ENCODE measurements around the gene LAMC3.

The LAMC3 gene

GRCh38 chr9:130987054-130987453, 21.9 kb upstream of the LAMC3 start:
- no peak for ATAC-seq
- TF ChIP-seq ISL1 (CRISPR knock-in tag; IDR thresholded peaks at IDR 0.05) (no peak), CSDC2 (CRISPR knock-in tag; IDR thresholded peaks at IDR 0.05) (no peak), ZNF8 (CRISPR knock-in tag; IDR thresholded peaks at IDR 0.05) (no peak), TCF4 (CRISPR knock-in tag; IDR thresholded peaks at IDR 0.05; ENCODE audit: borderline replicate concordance) (no peak), GLIS3 (CRISPR knock-in tag; IDR thresholded peaks at IDR 0.05) (no peak), ZNF70 (CRISPR knock-in tag; IDR thresholded peaks at IDR 0.05) (no peak), POU6F1 (CRISPR knock-in tag; IDR thresholded peaks at IDR 0.05; ENCODE audit: borderline replicate concordance, low read depth) (no peak), BACH2 (CRISPR knock-in tag; IDR thresholded peaks at IDR 0.05; ENCODE audit: borderline replicate concordance) (no peak)

- no peak for ATAC-seq
- no peak for TF ChIP-seq TCF4 (CRISPR knock-in tag; IDR thresholded peaks at IDR 0.05; ENCODE audit: borderline replicate concordance)
- no peak for TF ChIP-seq ZFP30 (CRISPR knock-in tag; IDR thresholded peaks at IDR 0.05)
- TF ChIP-seq OSR1 (CRISPR knock-in tag; IDR thresholded peaks at IDR 0.05): no peak
- no peak for TF ChIP-seq ZNF8 (CRISPR knock-in tag; IDR thresholded peaks at IDR 0.05)
- no peak for TF ChIP-seq TSHZ2 (CRISPR knock-in tag; IDR thresholded peaks at IDR 0.05)
- TF ChIP-seq ARNTL (CRISPR knock-in tag; IDR thresholded peaks at IDR 0.05; ENCODE audit: borderline replicate concordance, low read depth): no peak
- TF ChIP-seq SNAI2 (CRISPR knock-in tag; IDR thresholded peaks at IDR 0.05): no peak
- no peak for TF ChIP-seq ZC3H10 (CRISPR knock-in tag; IDR thresholded peaks at IDR 0.05)
- no peak for TF ChIP-seq TOX (CRISPR knock-in tag; IDR thresholded peaks at IDR 0.05; ENCODE audit: borderline replicate concordance)
- no peak for TF ChIP-seq ISL1 (CRISPR knock-in tag; IDR thresholded peaks at IDR 0.05)
- TF ChIP-seq ZNF565 (CRISPR knock-in tag; conservative IDR thresholded peaks at IDR 0.05; ENCODE audit: low read depth): no peak
- no peak for TF ChIP-seq PATZ1 (CRISPR knock-in tag; IDR thresholded peaks at IDR 0.05; ENCODE audit: borderline replicate concordance)
- no peak for TF ChIP-seq BACH2 (CRISPR knock-in tag; IDR thresholded peaks at IDR 0.05; ENCODE audit: borderline replicate concordance)
- no peak for TF ChIP-seq CSDC2 (CRISPR knock-in tag; IDR thresholded peaks at IDR 0.05)
- no peak for TF ChIP-seq PPARA (CRISPR knock-in tag; IDR thresholded peaks at IDR 0.05; ENCODE audit: borderline replicate concordance)
- no peak for TF ChIP-seq CSRNP3 (CRISPR knock-in tag; IDR thresholded peaks at IDR 0.05)
Measured at GRCh38 chr9:130987738-130988399, 21.1 kb upstream of the LAMC3 start.

- no peak for ATAC-seq
- TF ChIP-seq TOX (CRISPR knock-in tag; IDR thresholded peaks at IDR 0.05; ENCODE audit: borderline replicate concordance): no peak
- no peak for TF ChIP-seq ZNF565 (CRISPR knock-in tag; conservative IDR thresholded peaks at IDR 0.05; ENCODE audit: low read depth)
- TF ChIP-seq POU6F1 (CRISPR knock-in tag; IDR thresholded peaks at IDR 0.05; ENCODE audit: borderline replicate concordance, low read depth): no peak
- no peak for TF ChIP-seq ZNF8 (CRISPR knock-in tag; IDR thresholded peaks at IDR 0.05)
- no peak for TF ChIP-seq CSDC2 (CRISPR knock-in tag; IDR thresholded peaks at IDR 0.05)
- no peak for TF ChIP-seq SNAI2 (CRISPR knock-in tag; IDR thresholded peaks at IDR 0.05)
- TF ChIP-seq ZFP30 (CRISPR knock-in tag; IDR thresholded peaks at IDR 0.05): no peak
- TF ChIP-seq GLIS3 (CRISPR knock-in tag; IDR thresholded peaks at IDR 0.05): no peak
- TF ChIP-seq ZC3H10 (CRISPR knock-in tag; IDR thresholded peaks at IDR 0.05): no peak
- no peak for TF ChIP-seq ZNF70 (CRISPR knock-in tag; IDR thresholded peaks at IDR 0.05)
- TF ChIP-seq PPARA (CRISPR knock-in tag; IDR thresholded peaks at IDR 0.05; ENCODE audit: borderline replicate concordance): no peak
- TF ChIP-seq ARNTL (CRISPR knock-in tag; IDR thresholded peaks at IDR 0.05; ENCODE audit: borderline replicate concordance, low read depth): no peak
Measured at GRCh38 chr9:130988400-130988747, 20.6 kb upstream of the LAMC3 start.
